NCI-H524 (cell line): ENCODE results near the gene AVPR2.

Experiments used
- DNase-seq, 2 experiments: peaks; one replicate each; lab custom pipeline; 2025; lab: John Stamatoyannopoulos, UW

Gene AVPR2

DNA sequence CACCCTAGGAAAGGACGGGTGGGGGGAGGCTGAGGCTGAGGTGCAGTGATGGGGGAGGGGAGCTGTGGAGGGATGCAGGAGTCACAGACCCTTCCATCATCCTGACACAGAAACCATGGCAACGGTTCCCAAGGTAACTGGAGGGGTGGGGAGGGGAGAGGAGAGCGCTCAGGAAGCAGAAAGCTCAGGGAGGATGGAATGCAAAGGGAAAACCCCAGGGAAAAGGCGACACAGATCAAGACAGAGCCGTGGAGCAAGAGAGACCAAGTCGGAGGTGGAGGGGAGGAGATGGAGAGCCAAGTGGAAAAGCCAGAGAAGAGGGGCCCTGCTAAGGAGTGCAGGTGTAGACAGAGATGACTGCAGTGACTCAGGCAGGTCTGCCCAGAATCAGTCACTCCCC is 33.0 kb upstream of the AVPR2 start:
- DNase-seq, result peak; percentile 60

DNA sequence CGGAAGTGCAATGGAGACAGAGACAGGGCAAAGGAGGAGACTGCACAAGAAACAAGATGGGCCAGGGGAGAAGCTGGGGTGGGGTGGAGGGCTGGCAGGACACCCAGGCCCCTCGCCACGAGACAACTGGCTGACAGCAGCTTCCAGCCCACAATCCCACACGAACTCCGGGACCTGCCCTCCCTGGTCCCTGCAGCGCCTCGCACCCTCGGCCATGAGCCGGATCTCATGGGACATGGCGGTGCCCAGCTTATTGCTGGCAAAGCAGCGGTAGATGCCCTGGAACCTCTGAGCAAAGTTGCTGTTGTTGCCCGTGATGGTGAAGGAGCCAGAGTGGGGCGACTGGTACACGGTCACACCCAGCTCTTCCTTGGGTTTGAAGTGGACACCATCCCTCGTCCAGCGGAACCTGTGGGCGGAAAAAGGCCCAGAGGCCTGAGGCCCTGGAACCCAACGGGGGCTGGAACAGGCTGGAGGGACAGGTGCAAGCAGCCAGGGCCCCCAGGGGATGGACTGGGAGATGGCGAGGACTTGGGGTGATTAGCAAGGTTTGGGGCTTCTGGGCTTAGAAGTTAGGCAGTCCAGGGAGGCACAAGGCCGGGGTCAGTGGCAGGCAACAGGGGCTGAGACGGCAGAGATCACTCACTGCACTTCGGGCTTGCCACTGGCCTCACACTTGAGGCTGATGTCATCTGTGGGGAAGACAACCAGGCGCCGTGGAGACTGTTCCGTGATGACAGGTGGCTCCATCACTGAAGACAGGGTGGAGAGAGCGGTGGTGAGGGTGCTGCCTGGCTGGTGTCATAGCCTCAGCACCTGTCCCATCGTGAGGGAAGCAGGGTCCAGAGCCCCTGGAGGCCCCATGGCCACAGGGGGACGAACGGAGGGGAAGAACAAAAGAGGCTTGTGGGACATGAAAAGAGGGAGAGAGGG is 32.3 kb upstream of the AVPR2 start:
- DNase-seq, result peak; percentile 42 to 68

DNA sequence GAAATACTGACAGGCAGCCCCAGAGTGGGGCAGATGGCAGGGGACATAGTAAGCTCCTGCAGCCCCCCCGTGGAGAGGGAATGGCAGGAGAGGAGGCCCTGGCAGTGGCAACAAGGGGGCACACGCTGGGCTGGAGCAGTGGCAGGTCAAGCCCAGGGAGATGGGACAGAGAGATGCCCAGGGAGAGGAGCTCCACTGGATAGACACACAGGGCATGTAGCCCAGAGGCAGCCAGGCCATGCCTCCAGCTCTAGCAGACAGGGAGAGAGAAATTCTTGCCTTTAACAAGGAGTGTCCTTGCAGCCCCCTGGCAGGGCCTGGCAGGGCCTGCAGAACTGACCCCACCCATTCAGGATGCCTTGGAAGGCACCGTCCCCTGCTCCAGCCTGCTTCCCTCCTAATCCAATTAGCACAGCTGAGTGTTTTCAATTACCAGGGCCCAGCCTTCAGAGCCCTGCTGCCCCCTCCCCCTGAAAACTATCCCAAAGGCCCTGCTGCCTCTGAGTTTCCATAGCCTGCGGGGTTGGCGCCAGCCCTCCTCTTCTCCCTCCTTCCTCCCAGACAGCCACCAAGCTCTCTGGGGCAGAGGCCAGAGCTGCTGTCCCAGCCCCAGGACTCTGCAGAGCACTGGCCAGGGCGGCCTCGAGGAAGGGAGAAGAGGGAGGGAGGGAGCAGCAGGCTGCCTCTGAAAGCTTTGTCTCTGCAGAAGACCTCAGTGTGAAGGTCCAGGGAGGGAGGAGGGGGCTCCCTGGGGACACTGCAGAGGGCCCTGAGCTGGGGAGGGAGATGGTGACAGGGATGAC is 31.0 kb upstream of the AVPR2 start:
- peak; percentile 92 to 96 for DNase-seq

GRCh38 chrX:153874085-153874365 is 30.4 kb upstream of the AVPR2 start:
- no peak for DNase-seq

DNA sequence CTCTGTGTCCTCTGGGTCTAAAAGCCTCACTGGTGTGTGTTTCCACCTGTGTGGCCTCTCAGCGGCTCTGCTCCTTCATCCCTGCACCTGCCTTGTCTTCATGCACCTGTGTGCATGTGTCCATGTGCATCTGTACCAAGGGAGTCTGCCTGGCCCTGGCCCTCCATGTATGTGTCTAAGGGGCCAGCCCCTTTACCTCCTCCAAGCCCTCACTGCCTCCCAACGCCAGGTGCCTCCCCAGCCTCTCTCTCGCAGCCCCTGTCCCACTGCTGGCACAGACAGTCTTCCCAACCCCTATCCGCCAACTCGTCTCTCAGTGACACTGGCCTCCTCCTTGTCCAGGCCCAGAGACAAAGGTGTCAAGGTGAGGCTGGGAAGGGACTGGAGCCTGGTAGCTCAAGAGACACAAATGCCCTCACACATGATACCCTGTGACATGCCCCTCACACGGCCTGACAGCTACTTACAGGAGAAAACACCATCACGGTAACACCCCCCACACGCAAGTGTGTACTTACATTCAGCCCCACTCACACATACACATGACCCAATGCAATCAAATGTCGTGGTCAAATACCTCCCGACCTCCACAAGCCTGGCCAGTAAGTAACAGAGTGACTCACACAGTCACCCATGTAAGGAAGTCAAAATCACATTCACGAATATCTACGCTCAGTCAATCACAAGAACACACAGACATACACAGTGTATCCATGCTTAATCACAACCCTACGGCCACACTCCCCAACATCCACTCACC is 29.9 kb upstream of the AVPR2 start:
- DNase-seq, result no peak

DNA sequence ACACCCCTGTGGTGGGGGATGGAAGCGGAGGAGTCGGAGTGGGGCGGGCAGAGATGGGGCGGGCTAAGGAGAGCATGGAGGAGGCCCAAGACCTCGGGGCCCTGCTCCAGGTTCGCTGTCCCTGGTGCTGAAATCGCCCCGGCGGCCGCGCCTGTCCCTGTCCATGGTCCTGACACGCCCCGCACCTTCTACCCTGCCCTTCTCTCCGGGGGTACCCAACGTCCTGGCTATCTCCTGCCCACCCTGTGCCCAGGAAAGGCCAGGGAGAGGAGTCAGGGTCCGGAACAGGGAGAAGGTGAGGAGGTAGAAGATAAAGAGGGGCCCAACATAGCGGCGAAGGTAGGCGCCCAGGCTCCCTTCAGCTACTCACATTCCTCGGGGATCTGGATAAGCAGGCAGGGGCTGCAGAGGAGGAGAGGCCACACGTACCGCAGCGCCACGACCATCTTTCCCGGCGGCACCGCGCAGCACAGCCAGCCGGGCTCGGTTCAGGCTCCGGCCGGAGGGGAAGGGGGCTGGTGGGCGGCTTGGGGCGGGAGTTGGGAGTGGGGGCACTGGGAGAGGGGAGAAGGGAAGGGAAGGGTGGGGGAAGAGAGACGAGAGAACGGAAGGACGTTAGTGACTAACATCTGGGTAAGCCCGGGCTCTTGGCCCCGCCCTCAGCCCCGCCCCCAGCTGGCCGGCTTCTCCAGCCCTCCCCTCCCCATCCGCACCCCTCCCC is 28.9 kb upstream of the AVPR2 start:
- DNase-seq, result peak; percentile 57 to 60

- no peak for DNase-seq
These were observed 28.4 kb upstream of the AVPR2 start for GRCh38 chrX:153876112-153876491.

DNA sequence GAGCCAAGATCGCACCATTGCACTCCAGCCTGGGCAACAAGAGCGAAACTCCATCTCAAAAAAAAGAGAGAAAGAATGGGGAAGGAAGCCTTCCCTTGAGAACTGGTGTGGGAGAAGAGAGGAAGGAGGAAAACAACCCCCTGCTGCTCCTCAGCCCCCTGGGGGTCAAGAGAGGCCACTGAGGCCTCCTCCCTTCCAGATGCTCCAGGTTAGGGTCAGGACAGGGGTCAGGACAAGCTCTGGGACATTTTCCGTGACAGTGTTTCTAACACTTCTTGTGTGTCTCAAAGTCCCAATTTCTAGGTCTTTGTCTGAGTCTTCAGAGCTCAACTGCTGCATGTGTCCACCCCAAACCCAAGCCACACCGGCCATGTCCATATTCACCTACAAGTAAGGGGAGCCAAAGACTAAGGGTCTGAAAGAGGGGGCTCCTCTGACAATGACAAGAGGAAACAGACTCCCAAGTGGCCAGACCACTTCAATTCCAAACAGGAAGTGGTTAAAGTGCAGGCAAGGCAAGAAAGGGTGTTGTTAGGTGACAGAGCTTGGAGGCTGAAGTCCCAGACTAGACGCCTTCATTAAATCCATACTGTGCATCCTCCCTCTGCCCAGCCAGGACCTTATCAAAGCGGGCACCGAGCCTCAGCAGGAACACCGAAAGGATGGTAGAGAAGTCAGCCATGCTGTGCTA is 26.8 kb upstream of the AVPR2 start:
- no peak for DNase-seq

GRCh38 chrX:153878345-153878744 is 26.1 kb upstream of the AVPR2 start:
- DNase-seq, result peak in 1 of 2 experiments; percentile 39

DNA sequence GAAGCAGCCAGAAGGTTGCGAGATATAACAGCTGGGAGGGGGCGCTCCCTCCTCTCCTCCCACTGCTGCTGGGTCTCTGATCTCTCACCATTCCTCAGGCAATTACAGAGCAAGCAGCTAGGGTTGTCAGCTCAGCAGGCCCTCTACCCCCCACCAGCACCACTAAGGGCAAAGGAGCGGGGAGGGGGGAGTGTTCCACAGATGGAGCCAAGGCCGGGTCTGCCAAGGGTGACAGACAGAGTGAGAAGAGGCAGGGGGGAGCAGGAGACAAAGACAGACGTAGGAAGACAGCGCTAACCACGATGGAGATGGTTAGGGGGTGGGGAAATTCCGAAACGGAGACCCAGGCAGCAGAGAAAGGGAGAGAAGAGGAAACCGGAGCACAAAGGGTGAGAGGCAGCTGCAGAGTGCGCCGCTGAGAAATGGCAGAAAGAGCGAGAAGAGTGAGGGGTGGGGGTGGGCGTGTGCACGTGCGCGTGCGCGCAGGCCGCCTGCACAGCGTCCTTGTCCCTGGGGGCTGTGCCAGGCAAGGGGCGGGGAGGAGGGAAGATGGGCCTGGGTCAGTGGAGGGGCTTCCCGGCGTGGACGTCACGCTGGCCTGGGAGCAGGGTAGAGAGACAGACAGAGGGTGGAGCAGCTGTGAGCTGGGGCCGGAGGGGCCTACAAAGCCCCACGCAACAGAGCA is 25.4 kb upstream of the AVPR2 start:
- DNase-seq, result peak; percentile 93 to 94

DNA sequence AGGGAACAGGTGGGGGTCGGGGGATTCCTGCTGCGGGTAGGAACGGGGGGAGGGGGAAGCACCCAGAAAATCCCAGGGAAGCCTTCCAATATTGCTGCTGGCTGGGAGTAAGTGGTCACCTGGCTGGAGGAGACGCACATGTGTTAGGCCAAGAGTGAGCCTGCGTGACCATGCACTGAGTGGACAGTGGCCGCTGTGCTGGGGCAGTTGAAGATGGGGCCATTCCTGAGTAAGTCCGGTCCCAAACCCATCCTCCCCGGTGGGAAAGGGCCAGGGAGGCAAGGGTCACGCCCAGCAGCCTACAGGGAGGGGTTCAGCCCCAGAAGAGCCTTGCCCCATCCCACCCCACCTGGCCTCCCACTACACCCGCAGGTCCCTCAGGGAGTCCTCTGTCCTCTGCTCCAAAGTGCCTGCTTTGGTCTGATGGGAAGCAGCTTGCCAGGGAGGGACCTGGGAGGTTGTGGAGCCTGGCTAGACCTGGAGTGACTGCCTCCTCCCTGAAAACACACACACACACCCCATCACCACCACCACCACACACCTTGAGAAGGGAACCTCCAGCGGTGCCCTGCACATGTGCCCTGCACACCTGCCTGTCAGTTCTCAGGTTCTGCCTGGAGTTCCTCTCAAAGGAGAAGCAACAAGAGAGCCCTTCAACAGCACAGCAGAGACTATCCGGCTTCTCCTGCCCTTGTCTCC is 24.6 kb upstream of the AVPR2 start:
- DNase-seq, result peak in 1 of 2 experiments; percentile 37

- no peak for DNase-seq
These were observed 24.0 kb upstream of the AVPR2 start for GRCh38 chrX:153880440-153880815.

DNA sequence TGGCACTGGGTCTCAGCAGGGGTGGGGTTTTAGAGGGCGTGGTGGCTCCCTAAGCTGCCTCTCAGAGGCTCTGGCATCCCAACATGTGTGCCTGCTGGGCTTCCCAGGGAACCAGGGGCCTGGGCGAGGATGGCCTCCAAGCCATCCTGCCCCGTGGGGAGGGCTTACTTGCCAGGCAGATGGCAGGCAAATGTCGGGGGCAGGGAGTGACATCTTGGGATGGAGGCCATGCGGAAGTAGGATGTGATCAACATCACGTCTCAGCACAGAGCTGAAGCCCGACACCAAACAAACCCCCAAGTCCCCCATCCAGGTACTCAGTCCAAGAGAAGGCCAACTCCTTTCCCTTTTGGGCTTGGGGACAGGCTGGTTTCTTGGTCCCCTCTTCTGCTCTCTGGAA is 23.2 kb upstream of the AVPR2 start:
- DNase-seq, result peak in 1 of 2 experiments; percentile 42

DNA sequence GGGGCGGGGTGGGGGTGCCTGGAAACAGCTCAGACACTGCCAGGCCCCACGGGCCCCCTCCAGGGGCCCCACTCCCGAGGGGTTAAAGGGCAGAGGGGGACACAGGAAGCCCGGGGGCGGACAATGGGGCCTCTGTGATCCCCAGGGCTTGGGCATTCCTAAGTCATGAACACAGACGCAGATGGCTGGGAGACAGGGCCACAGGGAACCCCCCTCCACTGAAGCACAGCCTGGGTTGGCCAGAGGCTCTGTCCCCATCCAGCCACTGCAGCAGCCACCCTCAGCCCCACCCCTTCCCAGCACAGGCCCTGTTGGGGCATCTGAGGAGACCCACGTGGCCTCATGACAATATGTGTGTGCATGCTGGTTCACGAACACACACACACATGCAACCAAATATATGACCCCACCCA is 22.4 kb upstream of the AVPR2 start:
- DNase-seq, result no peak

DNA sequence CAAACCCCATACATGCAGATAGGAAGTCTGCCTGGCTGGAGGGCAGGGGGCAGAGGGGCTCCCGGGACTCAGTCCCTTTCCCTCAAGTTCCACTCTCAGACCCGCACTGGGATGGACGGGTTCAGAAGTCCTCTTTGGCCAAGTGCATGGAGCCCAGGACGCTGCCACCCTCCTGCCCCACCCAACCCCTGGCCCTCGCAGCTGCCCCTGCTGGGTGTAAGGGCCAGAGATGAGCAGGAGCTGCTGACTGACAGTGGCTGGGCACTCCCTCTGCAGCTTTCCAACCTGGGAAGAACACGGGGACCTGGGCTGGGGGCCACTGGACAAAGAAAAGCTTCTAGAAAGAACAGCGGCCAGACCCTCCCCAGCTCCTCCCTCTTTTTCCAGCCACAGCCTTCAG is 21.9 kb upstream of the AVPR2 start:
- no peak for DNase-seq

- DNase-seq, result no peak
These were observed 21.2 kb upstream of the AVPR2 start for GRCh38 chrX:153883163-153883843.

- peak in 1 of 2 experiments; percentile 71 for DNase-seq
These were observed 20.3 kb upstream of the AVPR2 start for GRCh38 chrX:153884136-153884535.

DNA sequence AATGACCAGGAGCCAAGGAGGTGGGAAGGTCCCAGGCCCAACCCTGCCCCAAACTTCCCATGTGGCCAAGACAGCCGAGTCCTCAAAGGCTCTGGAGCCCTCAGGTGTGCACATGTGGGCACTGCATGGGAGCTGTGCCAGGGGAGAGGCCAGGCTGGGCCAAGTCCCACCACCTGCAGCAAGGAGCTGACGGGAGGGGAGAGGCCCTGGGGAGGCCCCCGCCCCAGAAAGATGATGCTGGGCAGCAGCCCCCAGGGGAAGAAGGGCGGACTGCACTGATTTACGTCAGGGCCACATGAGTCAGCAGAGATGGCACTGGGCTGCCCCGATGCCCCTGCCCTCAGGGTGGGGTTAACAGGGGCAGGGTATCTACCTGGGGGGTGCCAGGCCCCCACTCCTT is 19.9 kb upstream of the AVPR2 start:
- peak; percentile 54 to 77 for DNase-seq

- DNase-seq, result peak in 1 of 2 experiments; percentile 56
These were observed 19.2 kb upstream of the AVPR2 start for GRCh38 chrX:153885208-153885787.
